DOHH2 (cell line): Measurements from ENCODE around the gene SPACA1.

Experiments
- H3F3A ChIP-seq: fragments of 200-600 bp; sonication (generic), shearing (Covaris generic); 2 replicates; pipeline ENCODE4 v1.6.0; 2016; ENCODE audit warnings: antibody characterized with exemption, mild to moderate bottlenecking; ENCODE audit not compliant: control insufficient read depth, insufficient read depth
- H3K27ac ChIP-seq: fragments of 200-600 bp; sonication (generic); 2 replicates; pipeline ENCODE4 v1.5.1; 2014; ENCODE audit warnings: low read depth, mild to moderate bottlenecking, low read length, moderate library complexity
- H3K27me3 ChIP-seq: fragments of 200-600 bp; sonication (generic); 2 replicates; pipeline ENCODE4 v1.6.1; 2014; ENCODE audit warnings: mild to moderate bottlenecking, low read length, mixed read lengths; ENCODE audit not compliant: control insufficient read depth
- H3K36me3 ChIP-seq: fragments of 200-600 bp; sonication (generic); 2 replicates; pipeline ENCODE4 v1.6.1; 2014; ENCODE audit warnings: mild to moderate bottlenecking, low read length, moderate library complexity, mixed read lengths; ENCODE audit not compliant: control insufficient read depth
- H3K4me1 ChIP-seq: fragments of 200-600 bp; sonication (generic); 2 replicates; pipeline ENCODE4 v1.6.1; 2014; ENCODE audit warnings: mild to moderate bottlenecking, low read length, mixed read lengths; ENCODE audit not compliant: control insufficient read depth
- H3K4me2 ChIP-seq: fragments of 200-600 bp; sonication (generic); 2 replicates; pipeline ENCODE4 v1.6.0; 2014; ENCODE audit warnings: mild to moderate bottlenecking, low read length, moderate library complexity
- H3K4me3 ChIP-seq: fragments of 200-600 bp; sonication (generic); 2 replicates; pipeline ENCODE4 v1.5.1; 2014; ENCODE audit warnings: mild to moderate bottlenecking, low read length, mixed read lengths
- H3K79me2 ChIP-seq: fragments of 200-600 bp; sonication (generic); 2 replicates; pipeline ENCODE4 v1.6.1; 2014; ENCODE audit warnings: mild to moderate bottlenecking, low read length, mixed read lengths; ENCODE audit not compliant: control insufficient read depth
- H3K9me2 ChIP-seq: fragments of 200-600 bp; sonication (generic); replicated peaks from 2 replicates; pipeline ENCODE4 v1.6.1; 2014; ENCODE audit warnings: mild to moderate bottlenecking, low read length, mixed read lengths; ENCODE audit not compliant: control insufficient read depth
- H3K9me3 ChIP-seq: fragments of 200-600 bp; sonication (generic); 2 replicates; pipeline ENCODE4 v1.6.1; 2014; ENCODE audit warnings: antibody characterized with exemption, low read length, mixed read lengths; ENCODE audit not compliant: control insufficient read depth, insufficient read depth
- H4K20me1 ChIP-seq: fragments of 200-600 bp; sonication (generic); 2 replicates; pipeline ENCODE4 v1.6.0; 2014; ENCODE audit warnings: low read depth, mild to moderate bottlenecking, antibody characterized with exemption, low read length, moderate library complexity; ENCODE audit not compliant: control insufficient read depth, insufficient read depth
- EZH2phosphoT487 ChIP-seq: fragments of 200-600 bp; sonication (generic); IDR thresholded peaks from 2 replicates; pipeline ENCODE4 v1.6.1; 2017; ENCODE audit warnings: borderline replicate concordance, mild to moderate bottlenecking, antibody characterized with exemption, low read length, moderate library complexity, mixed read lengths
- TF ChIP-seq, protein P1 (sequence below): fragments of 200-600 bp; sonication (generic); IDR thresholded peaks from one replicate; pipeline ENCODE4 v1.5.1; 2014; ENCODE audit warnings: antibody characterized with exemption, mild to moderate bottlenecking, low read depth, low read length; ENCODE audit not compliant: poor library complexity, severe bottlenecking

SPACA1 gene

DNA sequence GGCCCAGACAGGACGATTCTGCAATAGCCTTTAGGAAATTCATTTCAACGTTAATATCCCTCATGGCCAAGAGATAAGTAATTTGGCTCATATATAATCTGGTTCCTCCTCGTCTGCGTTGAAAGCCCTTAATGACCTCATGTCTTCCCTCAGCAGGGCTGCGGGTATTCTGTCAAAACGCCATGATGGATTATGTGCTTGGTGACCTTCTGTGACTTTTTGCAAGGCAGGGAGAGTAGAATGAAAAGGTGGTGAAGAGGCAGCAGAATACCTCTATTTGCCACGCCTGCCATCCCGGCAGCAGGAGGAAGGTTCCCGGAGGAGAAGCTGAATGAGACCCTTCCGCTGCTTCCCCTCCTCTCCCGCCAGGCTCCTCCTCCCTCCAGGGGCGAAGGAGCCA, 41.1 kb upstream of the SPACA1 start:
- H3K4me3 ChIP-seq = no peak overlapping the region
- no peak for TF ChIP-seq EZH2phosphoT487
- TF ChIP-seq, protein P1, sequence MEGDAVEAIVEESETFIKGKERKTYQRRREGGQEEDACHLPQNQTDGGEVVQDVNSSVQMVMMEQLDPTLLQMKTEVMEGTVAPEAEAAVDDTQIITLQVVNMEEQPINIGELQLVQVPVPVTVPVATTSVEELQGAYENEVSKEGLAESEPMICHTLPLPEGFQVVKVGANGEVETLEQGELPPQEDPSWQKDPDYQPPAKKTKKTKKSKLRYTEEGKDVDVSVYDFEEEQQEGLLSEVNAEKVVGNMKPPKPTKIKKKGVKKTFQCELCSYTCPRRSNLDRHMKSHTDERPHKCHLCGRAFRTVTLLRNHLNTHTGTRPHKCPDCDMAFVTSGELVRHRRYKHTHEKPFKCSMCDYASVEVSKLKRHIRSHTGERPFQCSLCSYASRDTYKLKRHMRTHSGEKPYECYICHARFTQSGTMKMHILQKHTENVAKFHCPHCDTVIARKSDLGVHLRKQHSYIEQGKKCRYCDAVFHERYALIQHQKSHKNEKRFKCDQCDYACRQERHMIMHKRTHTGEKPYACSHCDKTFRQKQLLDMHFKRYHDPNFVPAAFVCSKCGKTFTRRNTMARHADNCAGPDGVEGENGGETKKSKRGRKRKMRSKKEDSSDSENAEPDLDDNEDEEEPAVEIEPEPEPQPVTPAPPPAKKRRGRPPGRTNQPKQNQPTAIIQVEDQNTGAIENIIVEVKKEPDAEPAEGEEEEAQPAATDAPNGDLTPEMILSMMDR = no peak
- no peaks in the 10 kb centered on the region for H4K20me1 ChIP-seq
- no peak overlapping the region for H3K4me2 ChIP-seq
- no peaks in the 10 kb centered on the region for H3K27me3 ChIP-seq
- H3K27ac ChIP-seq = no peak overlapping the region
- H3K9me2 ChIP-seq = no peaks in the 10 kb centered on the region
- H3K79me2 ChIP-seq = no peaks in the 10 kb centered on the region
- H3F3A ChIP-seq = peaks cover 3% of the 10 kb centered on the region; the same call in 1 of the 2 replicates
- no peaks in the 10 kb centered on the region for H3K36me3 ChIP-seq
- peaks cover 15% of the 10 kb centered on the region for H3K4me1 ChIP-seq
- H3K9me3 ChIP-seq = no peaks in the 10 kb centered on the region

DNA sequence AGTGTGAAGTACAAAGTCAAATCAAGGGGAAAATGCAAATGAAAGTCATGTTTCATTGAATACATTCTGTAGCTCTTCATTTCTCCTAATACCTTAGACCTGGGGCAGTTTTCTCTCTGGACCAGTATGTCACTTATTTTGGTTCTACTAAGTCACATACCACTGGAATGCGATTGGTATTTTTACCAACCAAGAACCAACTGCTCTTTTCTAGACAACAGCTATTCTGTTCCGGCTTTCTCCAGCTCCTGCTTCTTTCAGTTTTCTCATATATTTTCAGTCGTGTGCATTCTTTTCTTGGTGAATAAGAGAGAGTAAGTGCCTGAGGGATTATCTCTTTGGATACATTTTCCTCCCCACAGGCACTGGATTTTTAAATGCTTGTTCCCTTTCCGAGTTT, 39.2 kb upstream of the SPACA1 start:
- peaks cover 3% of the 10 kb centered on the region; the same call in 1 of the 2 replicates for H3F3A ChIP-seq
- H3K9me2 ChIP-seq = no peaks in the 10 kb centered on the region
- peak overlapping the region; percentile 8; the same call in 1 of the 2 replicates for H3K4me3 ChIP-seq
- H3K27ac ChIP-seq = no peak overlapping the region
- peak overlapping the region; percentile 38 for H3K4me2 ChIP-seq
- H3K36me3 ChIP-seq = no peaks in the 10 kb centered on the region
- H3K79me2 ChIP-seq = no peaks in the 10 kb centered on the region
- peaks cover 28% of the 10 kb centered on the region for H3K4me1 ChIP-seq
- H3K9me3 ChIP-seq = no peaks in the 10 kb centered on the region
- no peaks in the 10 kb centered on the region for H3K27me3 ChIP-seq
- TF ChIP-seq, protein P1 = no peak
- no peak for TF ChIP-seq EZH2phosphoT487
- no peaks in the 10 kb centered on the region for H4K20me1 ChIP-seq

- TF ChIP-seq EZH2phosphoT487 = no peak
- TF ChIP-seq, protein P1 = no peak
- Histone ChIP-seq H3K9me3 (no peaks in the 10 kb centered on the region), H3K27me3 (no peaks in the 10 kb centered on the region), H3K27ac (no peak overlapping the region), H3K9me2 (no peaks in the 10 kb centered on the region), H3K4me2 (peak overlapping the region; percentile 38), H3K4me1 (peaks cover 32% of the 10 kb centered on the region), H3F3A (peaks cover 3% of the 10 kb centered on the region; the same call in 1 of the 2 replicates), H3K36me3 (no peaks in the 10 kb centered on the region), H4K20me1 (no peaks in the 10 kb centered on the region), H3K4me3 (peak overlapping the region; percentile 8; the same call in 1 of the 2 replicates), H3K79me2 (no peaks in the 10 kb centered on the region)
Observed at GRCh38 chr6:88008831-88009231, 38.8 kb upstream of the SPACA1 start.
